DMS79 treated with DMSO at 0.1 percent for 48 hours (cell line): ENCODE results near the gene KRT13.
"Not testable (repeated sequence)": the region's sequence is repeated elsewhere in the genome, so short reads cannot be mapped to it uniquely, and the experiment has no call there.

Experiments used
- DNase-seq: peaks from one replicate; lab custom pipeline; 2025; lab: John Stamatoyannopoulos, UW

KRT13 gene

GRCh38 chr17:41505007-41505808 lies at the start of gene KRT13:
TSS of gene KRT13 (minus strand) at chr17:41505612. CDS start at chr17:41505550, 62 bp downstream.
- no peak for DNase-seq

GRCh38 chr17:41553987-41554680 lies 48.7 kb upstream of the KRT13 start:
- DNase-seq, result no peak

- no peak for DNase-seq
Measured at GRCh38 chr17:41553176-41553575, 47.8 kb upstream of the KRT13 start.

GRCh38 chr17:41552455-41552854 lies 47.0 kb upstream of the KRT13 start:
- DNase-seq, result no peak

- no peak for DNase-seq
Measured at GRCh38 chr17:41551365-41551764, 46.0 kb upstream of the KRT13 start.

- DNase-seq, result no peak
Measured at GRCh38 chr17:41549596-41550039, 44.2 kb upstream of the KRT13 start.

GRCh38 chr17:41548844-41549595 lies 43.6 kb upstream of the KRT13 start:
- DNase-seq, result peak; percentile 70

GRCh38 chr17:41547921-41548843 lies 42.8 kb upstream of the KRT13 start:
- no peak for DNase-seq

- no peak for DNase-seq
Measured at GRCh38 chr17:41547378-41547841, 42.0 kb upstream of the KRT13 start.

GRCh38 chr17:41546819-41547218 lies 41.4 kb upstream of the KRT13 start:
- no peak for DNase-seq

GRCh38 chr17:41545829-41546410 lies 40.5 kb upstream of the KRT13 start:
- DNase-seq, result no peak

- DNase-seq, result no peak
Measured at GRCh38 chr17:41544935-41545334, 39.5 kb upstream of the KRT13 start.

- no peak for DNase-seq
Measured at GRCh38 chr17:41544491-41544892, 39.1 kb upstream of the KRT13 start.

GRCh38 chr17:41542786-41543185 lies 37.4 kb upstream of the KRT13 start:
- DNase-seq, result not testable (repeated sequence)

- DNase-seq, result no peak
Measured at GRCh38 chr17:41542357-41542756, 36.9 kb upstream of the KRT13 start.

- no peak for DNase-seq
Measured at GRCh38 chr17:41540921-41541625, 35.7 kb upstream of the KRT13 start.

GRCh38 chr17:41539979-41540701 lies 34.7 kb upstream of the KRT13 start:
- peak; percentile 19 for DNase-seq

- DNase-seq, result no peak
Measured at GRCh38 chr17:41539071-41539492, 33.7 kb upstream of the KRT13 start.

- no peak for DNase-seq
Measured at GRCh38 chr17:41538565-41538991, 33.2 kb upstream of the KRT13 start.

- no peak for DNase-seq
Measured at GRCh38 chr17:41537990-41538389, 32.6 kb upstream of the KRT13 start.
